ENCODE measurements around the gene BRPF1.

The BRPF1 gene, protein sequence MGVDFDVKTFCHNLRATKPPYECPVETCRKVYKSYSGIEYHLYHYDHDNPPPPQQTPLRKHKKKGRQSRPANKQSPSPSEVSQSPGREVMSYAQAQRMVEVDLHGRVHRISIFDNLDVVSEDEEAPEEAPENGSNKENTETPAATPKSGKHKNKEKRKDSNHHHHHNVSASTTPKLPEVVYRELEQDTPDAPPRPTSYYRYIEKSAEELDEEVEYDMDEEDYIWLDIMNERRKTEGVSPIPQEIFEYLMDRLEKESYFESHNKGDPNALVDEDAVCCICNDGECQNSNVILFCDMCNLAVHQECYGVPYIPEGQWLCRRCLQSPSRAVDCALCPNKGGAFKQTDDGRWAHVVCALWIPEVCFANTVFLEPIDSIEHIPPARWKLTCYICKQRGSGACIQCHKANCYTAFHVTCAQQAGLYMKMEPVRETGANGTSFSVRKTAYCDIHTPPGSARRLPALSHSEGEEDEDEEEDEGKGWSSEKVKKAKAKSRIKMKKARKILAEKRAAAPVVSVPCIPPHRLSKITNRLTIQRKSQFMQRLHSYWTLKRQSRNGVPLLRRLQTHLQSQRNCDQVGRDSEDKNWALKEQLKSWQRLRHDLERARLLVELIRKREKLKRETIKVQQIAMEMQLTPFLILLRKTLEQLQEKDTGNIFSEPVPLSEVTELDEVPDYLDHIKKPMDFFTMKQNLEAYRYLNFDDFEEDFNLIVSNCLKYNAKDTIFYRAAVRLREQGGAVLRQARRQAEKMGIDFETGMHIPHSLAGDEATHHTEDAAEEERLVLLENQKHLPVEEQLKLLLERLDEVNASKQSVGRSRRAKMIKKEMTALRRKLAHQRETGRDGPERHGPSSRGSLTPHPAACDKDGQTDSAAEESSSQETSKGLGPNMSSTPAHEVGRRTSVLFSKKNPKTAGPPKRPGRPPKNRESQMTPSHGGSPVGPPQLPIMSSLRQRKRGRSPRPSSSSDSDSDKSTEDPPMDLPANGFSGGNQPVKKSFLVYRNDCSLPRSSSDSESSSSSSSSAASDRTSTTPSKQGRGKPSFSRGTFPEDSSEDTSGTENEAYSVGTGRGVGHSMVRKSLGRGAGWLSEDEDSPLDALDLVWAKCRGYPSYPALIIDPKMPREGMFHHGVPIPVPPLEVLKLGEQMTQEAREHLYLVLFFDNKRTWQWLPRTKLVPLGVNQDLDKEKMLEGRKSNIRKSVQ (N-terminal part only)

DNA sequence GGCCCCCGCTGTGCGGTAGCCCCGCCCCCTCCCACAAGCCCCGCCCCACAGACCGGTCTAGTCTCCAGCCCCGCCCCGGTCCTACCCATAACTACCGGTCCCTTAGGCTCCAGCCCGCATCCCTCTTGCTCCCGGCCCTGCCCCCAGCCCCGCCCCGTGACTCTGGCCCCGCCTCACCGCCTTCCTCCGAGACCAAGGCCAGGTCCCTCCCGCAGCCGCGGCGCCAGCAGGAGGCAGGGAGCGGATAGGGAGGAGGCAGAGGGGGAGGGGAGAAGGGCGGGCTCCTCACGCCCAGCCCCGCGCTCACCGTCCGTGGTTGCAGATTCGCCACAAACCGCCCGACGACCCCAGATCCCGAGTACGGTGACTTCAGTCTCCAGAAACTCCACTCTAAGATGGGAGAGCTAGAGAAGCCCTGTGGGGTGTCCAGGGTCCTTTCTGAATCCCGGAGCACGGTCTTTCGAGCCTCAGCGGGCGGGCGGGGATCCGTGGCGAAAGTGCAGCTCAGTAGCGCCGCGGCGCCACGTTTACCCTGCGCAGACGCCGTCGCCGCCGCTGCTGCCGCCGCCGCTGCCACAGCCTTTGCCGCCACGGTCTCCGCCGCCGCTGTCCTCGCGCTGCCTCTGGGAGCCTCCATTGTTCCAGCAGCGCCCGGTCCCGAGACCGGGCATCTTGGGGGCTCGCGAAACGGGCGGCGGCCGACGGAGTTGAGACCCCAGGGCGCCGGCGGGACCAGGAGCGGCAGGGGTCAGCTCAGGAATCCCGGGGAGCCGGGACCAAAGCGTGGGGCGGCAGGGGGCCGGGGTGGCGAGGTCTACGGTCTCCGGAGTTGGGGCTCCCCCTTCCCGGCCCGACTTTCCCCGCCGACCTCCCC is at the start of gene BRPF1:
TSS of gene BRPF1 (plus strand) at position 530 of the 874 bp plus-strand sequence. CDS start 2,406 bp downstream, outside the sequence.
- DNase-seq: peak; percentile 100

DNA sequence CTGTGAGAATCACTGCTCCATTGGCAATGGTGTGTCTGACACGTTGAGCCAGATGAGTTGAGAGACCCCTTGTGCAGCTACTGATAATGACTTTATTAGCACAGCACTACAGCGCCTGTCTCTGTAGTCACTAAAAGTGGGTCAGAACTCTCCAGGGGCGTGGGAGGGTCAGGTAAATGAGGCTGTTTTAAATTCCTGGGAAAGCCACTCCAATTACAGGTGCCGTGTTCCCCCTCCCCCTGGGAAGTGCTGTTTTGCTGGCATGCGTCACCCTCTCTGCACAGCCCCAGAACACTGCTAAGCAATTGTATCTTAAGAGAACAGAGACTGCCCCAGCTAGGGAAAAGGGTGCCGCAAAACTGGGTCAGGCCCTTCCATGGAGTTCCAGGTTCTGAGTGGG is 49.4 kb upstream of the BRPF1 start:
- no peak for DNase-seq

DNA sequence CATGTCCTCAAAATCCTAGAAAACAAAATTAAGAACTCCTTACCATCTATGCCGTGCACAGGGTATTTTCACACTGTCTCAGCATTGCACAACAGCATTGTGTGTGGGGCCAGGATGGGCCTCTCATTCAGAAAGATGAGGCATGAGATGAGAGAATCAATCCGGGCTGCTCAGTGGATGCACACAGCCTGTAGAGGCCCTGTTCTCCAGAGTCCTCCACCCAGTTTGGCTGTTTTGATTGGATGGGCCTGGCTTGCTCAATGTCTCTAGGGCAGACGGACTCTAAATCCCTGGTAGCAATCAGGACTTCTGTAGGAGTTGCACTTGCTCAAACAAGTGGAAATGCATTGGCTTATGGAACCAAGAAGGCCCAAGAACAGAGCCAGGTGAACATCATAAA is 48.1 kb upstream of the BRPF1 start:
- DNase-seq: no peak

DNA sequence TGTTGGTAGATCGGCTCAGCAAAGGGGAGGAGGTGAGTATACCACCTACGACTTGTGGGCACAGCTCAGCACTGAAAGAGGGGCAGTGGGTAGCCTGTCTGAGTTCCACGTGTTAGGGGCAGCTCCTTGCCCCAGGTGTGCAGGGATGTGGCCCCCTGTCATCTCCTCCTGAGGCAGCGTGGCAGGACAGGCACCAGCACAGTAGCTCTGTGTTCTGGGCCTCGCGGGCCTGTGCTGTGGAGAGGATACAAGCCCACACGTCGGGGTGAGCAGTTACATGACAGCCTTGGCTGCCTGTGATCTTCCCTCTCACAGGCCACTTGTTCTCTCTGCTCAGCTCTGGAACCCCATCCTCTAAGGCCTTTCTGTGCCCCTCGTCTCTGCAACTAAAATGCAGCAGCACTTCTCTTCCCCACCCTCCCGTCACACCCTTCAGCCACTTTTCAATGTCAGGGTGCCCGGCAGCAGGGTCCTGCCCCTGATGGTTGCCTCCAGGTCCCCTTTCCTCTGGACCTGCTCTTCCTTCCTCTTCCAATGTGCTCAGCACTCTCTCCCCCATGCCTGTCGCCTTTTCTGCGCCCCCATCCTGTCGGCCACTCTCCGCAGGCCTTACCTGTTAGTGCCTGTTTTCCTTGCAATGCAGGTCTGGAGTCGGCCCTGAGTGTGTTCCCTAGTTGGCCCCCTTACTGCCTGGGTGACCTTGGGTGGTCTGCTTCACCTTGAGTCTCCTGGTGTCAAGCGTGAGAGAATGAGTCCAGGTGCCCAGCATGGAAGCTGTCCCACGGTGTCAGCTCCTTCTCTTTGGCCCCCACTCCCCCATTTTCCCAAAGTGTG is 46.1 kb upstream of the BRPF1 start:
- no peak for DNase-seq

DNA sequence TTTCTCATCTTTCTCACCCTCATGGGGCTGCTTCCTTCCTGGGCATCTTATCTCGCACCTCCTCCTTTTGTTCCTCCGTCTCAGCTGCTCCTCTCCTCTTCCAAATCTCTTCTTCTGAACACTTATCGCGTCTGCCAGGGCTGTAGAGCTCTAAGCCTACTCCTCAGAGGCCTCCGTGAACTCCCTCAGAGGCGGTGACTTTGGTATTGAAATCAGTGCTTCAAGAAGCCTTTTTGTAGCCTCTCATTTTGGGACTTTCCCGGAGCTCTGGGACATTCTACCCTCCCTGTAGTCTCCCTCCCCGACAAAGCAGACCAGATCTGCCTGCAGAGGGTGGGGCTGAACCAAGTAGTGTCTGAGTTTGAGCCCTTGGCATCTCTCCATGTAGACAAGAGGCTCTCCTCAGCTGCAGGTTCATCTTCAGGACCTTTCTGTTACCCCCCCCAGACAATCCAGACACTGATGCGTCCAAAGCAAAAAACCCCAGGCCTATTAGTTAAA is 45.4 kb upstream of the BRPF1 start:
- DNase-seq: no peak

DNA sequence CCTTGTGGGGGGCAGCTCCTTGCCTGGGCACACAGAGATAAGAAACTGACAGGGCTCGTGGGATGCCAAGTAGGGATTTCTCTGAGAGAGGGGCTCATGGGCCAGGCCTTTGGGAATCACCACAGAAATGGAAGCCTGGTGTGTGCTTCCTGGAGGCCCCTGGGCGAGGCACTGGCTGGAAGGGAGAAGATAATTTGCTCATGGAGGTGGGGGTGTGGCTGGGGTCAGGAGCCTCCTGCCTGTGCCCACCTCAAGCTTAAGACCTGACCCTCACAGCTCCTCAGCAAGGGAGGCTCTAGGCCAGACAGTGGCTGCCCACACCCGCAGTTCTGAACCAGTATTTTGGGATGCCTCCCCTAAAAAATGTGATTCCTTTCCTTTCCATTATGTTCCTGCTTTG is 44.8 kb upstream of the BRPF1 start:
- no peak for DNase-seq

DNA sequence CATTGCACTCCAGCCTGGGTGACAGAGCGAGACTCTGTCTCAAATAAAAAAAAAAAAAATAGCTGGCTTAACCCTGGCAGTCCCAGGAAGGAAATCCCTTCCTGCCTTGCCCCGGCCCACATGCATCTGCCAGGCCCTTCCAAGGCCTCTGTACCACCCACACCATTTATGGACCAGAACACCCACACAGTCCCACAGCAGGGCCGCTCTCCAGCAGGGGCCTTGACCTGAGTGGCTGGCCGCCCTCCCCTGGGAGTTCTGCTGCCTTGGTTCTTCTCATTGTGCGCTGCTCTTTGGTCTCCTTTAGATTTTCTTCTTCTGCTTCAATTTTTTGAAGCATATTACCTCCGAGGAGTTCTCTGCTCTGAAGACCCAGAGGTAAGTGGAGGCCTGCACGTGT is 44.0 kb upstream of the BRPF1 start:
- no peak for DNase-seq

DNA sequence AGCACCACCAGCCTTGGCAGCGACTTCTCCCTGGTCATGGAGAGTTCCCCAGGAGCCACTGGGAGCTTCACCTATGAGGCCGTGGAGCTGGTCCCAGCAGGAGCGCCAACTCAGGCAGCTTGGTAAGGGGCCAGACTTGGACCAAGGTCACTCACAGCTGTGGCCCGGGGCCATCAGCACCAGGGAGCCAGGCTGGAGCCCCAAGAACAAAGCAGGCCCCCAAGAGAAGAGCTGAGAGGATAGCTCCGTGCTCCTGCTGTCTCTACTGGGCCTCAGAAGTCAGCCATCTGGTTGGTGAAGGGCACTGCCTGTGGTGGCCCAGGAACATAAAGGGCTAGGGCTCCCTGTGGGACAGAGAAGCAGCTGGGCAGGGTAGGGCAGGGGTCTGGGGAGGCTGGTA is 42.6 kb upstream of the BRPF1 start:
- no peak for DNase-seq

DNA sequence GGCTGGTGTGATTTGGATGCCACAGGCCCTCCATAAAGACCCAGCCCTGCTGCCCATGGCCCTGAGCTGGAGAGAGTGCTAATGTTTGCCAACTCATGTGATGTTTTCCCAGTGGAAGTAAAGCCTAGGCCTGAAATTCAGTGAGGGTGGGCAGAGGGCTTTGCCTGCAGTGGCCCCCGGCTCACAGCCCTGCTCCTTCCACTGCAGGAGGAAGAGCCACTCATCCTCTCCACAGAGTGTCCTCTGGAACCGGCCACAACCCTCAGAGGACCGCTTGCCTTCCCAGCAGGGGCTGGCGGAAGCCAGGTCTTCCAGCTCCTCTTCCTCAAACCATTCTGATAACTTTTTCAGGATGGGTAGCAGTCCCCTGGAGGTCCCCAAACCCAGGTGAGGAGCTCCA is 41.8 kb upstream of the BRPF1 start:
- no peak for DNase-seq

DNA sequence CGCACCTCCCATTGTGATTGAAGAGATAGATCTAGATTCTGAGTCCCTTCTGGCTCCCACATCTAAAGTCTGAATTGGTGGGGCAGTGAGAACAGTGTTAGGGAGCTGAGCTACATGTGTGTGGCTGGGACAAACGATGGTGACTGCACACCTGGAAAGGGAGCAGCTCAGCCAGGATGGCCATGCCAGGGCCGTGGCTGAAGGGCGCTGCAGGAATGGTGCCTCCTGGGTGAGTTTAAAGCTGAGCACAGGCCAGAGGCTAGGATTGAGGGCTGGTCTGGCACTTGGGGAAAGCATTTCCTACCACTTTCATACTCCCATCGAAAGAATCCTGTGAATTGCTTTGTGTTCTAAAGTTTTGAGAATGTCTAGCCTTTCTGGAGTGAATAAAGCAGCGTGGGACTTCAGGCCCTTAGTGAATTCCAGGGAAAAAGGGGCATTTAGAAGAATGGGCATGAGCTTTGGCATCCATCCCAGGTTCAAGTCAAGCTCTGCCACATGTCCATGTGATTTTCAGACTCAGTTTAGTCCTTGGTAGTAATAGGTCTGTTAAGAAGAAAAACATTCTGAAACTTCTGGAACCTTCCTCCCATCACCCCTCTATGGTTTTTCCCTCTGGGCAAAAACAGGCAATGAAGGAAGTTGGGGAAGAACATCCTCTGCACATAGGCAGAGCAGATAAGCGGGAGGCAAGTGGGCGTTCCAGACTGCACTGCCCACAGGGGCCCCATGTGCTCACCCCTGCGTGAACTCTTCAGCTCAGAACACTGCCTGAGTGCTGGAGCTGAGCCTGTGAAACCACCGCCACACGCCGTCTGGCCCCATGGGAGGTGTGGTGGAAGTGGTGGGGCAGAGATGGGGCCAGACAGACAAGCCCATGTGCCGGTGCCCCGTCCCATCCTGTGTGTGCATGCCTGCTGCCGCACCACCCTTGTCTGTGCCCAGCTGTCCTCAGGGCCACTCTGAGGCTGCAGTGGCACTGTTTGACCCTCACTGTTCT is 40.8 kb upstream of the BRPF1 start:
- DNase-seq: no peak

DNA sequence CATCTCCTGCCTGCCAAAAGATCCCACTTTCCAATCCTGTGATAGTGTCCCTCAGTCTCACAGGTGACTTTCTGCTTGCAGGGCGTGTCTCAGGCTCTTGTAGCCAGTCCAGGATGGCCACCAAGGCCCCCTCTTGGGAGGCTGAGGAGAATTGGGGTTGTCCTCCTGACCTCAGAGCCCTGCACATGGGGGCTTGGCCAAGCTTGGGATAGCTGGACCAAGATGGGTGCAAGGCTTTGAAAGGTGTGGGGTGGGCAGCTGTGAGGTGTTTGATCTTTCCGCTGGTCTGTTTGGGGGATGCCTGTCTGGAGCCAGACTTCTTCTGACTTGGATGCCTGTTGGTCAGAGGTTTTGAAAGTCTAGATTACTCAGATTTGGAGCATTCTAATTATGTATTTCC is 39.9 kb upstream of the BRPF1 start:
- no peak for DNase-seq

DNA sequence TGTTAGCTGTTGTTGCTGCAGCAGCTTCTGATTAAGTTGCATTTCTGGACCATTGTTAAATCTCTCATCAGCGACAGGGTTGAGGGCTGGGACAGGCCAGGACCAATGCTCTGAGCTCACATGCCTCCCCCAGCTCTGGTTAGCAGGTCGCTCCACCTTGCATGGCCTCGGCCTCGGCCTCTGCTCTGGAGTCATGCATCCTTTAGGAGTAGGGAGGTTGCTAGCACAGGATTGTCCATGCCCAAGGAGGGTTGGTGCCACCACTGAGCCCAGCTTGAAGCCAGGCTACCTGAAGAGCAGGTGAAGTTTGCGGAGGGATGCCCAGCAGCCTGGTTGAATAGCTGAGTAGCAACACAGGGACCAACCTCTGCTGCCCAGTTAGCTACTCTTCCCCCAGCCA is 39.1 kb upstream of the BRPF1 start:
- DNase-seq: no peak

DNA sequence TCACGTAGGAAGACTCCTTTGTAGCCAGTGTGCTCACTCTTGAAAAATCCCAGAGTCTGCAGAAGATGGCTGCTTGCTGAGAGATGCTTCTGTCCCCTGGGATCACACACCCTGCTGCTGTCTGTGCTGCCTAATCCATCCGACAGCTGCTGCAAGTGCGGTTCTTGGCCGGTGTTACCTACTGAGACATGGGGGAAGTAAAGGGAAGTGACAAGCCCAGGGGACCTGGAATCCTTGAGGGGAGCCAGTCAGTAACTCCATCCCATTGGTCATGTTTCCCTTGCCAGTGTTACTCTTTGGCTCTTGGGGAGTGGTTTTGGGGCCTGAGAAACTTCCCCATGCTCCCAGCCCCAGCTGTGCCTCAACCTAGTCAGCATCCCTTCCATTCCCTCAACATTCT is 36.2 kb upstream of the BRPF1 start:
- DNase-seq: no peak

DNA sequence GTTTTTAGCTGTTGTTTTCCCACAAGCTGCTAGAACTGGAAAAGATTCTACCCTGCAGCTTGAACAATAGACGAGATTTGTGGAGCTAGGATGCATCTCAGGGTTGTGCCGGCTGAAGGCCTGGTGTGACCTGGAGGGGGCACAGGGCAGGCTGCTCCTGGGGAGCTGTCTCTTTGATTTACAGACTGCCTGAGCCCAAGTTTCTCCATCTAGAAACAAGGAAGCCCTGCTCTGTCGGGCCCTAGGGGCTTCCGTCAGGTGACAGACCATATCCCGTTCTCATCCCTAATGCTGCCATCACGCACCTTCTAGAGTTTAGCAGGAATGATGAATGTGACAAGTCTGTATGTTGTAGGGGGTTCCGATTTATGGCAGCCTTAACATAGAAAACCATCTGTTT is 35.8 kb upstream of the BRPF1 start:
- no peak for DNase-seq

DNA sequence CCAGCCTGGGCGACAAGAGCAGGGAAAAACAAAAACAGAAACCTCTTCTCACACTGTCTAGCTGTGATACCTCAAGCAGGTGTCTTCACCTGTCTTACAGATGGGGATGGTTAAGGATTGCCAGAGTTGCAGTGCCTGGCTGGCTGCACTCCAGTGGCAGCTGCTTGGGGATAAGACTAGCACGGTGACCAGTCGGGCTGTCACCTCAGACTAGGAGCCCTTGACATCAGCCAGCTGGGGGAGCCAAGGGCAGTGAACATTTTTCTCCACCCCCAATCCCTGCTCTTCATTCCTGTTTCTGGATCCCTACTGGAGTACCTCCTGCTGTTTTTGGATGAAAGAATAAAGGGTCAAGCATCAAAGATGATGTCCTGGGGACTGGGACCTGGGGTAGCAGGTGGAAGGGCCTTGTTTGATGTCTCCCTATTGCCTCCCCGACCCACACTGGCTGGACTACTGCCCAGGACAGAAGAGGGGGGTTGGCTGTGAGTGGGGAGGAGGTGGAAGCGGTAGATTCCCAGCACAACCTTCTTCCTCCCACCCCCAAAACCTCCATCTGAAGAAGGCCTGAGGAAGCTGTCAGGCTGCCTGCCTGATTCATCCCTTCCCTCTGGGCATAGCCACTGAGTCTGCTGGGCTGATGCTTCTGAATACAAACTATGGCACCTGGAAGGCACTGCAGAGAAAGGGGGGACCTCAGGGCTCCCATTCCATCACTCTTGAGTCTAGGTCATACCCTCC is 34.9 kb upstream of the BRPF1 start:
- no peak for DNase-seq

DNA sequence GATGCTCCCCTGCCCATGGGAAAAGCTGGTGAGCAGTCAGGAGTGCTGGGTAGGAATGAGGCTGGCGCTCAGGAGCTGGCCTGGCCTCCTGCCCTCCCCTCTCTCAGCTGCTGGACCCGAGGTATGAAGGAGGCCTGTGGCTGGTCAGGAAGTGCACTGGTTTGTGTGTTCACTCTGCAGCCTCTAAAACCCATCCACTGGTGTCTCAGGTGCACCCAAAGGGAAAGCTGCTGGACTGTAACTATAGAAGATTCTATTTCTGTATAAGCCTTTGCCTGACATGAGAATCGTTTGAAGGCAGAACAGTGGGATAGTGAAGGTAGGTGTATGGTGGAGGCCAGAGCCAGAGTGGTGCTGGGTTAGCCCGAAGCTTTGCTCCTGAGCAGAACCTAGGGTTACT is 33.6 kb upstream of the BRPF1 start:
- DNase-seq: no peak

DNA sequence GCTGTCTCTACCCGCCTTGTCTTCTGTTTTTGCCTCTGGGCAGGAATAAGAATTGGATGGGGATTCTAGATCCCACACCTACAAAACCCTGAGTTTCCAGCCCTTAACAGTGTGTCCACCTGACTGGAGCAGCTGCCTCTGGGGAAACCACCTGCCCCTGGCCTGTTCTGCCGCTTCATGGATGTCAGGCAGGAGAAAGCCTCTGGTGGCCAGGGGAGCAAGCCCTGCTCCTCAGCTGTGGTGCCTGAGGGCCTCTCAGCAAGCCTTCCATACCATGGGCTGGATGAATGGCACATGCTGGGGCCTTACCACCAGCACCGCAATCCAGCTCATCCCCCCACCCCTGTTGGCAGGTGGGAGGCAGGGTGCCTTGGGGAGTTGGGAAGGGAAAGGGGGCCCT is 33.2 kb upstream of the BRPF1 start:
- DNase-seq: no peak

DNA sequence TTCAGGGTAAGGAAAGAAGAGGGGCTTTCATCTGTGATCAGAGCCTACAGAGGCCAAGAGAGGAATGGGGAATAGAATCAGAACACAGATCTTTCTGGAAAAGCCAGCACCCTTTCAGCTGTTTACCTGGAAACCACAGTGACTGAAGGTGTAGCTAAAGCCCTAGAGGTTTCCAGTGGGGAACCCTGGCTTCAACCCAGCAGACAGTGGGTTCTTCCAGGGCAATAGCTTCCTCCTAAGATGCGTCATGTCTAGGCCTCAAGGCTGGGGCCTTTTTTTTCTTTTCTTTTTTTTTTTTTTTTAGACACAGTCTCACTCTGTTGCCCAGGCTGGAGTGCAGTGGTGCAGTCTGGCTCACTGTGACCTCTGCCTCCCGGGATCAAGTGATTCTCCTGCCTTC is 31.0 kb upstream of the BRPF1 start:
- no peak for DNase-seq

DNA sequence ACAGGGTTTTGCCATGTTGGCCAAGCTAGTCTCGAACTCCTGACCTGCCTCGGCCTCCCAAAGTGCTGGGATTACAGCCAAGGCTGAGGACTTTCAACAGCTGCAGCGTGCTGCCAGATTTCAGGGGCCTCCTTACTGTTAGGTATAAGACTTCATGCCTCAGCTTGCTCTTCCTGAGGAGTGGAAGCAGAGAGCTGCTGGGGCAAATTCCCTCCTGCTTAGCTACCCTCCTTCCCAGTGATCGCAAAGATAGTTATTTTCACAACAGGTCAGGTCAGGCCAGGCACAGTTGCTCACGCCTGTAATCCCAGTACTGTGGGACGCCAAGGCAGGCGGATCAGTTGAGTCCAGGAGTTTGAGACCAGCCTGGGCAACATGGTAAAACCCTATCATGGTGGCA is 30.5 kb upstream of the BRPF1 start:
- no peak for DNase-seq
